ENCODE measurements around the gene KCNQ4.

- no peak for TF ChIP-seq EZH2 (IDR thresholded peaks at IDR 0.05; ENCODE audit: borderline replicate concordance, insufficient read depth, low read depth, low read length, poor library complexity, severe bottlenecking)
- TF ChIP-seq CTCF (IDR thresholded peaks at IDR 0.05) = no peak
Observed at GRCh38 chr1:40878906-40879305, 95.3 kb downstream of the KCNQ4 start.

Data from B cell (primary cell).